Calu3 (cell line): Measurements from ENCODE around the gene MB21D2. TPM values are rescaled to one million over a fixed set of nuclear protein-coding genes. Genes with fewer than 3 reads are reported as not detected.

Experiments used
- BruUV-seq: library from RNA; stranded (reverse); fragments of 400-500 nt; replicated peaks from 2 replicates; lab custom pipeline; 2021; lab: Mats Ljungman, UMichigan
- CTCF ChIA-PET: fragments of 300-600 bp; sonication (Branson Sonifier 250); formaldehyde crosslinking; loops from one replicate; lab custom pipeline; 2022; ENCODE audit warnings: antibody characterized with exemption; lab: Charles Lee
- DNase-seq: peaks from one replicate; pipeline ENCODE4 v3.0.0; 2022
- H3K27ac Mint-ChIP-seq: one replicate; pipeline ENCODE4 v1.8.0; 2022; ENCODE audit warnings: mixed read lengths; ENCODE audit not compliant: unreplicated experiment
- H3K27me3 Mint-ChIP-seq: one replicate; pipeline ENCODE4 v1.8.0; 2022; ENCODE audit warnings: mixed read lengths; ENCODE audit not compliant: unreplicated experiment
- H3K36me3 Mint-ChIP-seq: one replicate; pipeline ENCODE4 v1.8.0; 2022; ENCODE audit warnings: mild to moderate bottlenecking, moderate library complexity, mixed read lengths; ENCODE audit not compliant: insufficient read depth, unreplicated experiment
- H3K4me1 Mint-ChIP-seq: one replicate; pipeline ENCODE4 v1.8.0; 2022; ENCODE audit warnings: mild to moderate bottlenecking, low read depth, mixed read lengths; ENCODE audit not compliant: unreplicated experiment
- H3K4me3 Mint-ChIP-seq: one replicate; pipeline ENCODE4 v1.8.0; 2022; ENCODE audit warnings: mild to moderate bottlenecking, low read depth, moderate library complexity, mixed read lengths; ENCODE audit not compliant: unreplicated experiment
- H3K9me3 Mint-ChIP-seq: one replicate; pipeline ENCODE4 v1.8.0; 2022; ENCODE audit warnings: low read depth, mixed read lengths; ENCODE audit not compliant: unreplicated experiment
- CTCF ChIP-seq: fragments of 200-600 bp; IDR thresholded peaks from one replicate; pipeline ENCODE4 v1.8.0; 2022; ENCODE audit warnings: antibody characterized with exemption; ENCODE audit not compliant: unreplicated experiment
- intact Hi-C: fragments of 100-400 bp; cut with micrococcal nuclease; formaldehyde crosslinking; loops from one replicate; pipeline ENCODE4 v1.10.0; 2022; ENCODE audit not compliant: unreplicated experiment
- total RNA-seq: library from RNA; stranded (reverse); gene quantifications from 2 replicates; pipeline ENCODE4 v1.2.3, GENCODE V29; 2022

Gene MB21D2
- total RNA-seq, 1 experiment from 2014 or later, result 11.9 TPM

DNA sequence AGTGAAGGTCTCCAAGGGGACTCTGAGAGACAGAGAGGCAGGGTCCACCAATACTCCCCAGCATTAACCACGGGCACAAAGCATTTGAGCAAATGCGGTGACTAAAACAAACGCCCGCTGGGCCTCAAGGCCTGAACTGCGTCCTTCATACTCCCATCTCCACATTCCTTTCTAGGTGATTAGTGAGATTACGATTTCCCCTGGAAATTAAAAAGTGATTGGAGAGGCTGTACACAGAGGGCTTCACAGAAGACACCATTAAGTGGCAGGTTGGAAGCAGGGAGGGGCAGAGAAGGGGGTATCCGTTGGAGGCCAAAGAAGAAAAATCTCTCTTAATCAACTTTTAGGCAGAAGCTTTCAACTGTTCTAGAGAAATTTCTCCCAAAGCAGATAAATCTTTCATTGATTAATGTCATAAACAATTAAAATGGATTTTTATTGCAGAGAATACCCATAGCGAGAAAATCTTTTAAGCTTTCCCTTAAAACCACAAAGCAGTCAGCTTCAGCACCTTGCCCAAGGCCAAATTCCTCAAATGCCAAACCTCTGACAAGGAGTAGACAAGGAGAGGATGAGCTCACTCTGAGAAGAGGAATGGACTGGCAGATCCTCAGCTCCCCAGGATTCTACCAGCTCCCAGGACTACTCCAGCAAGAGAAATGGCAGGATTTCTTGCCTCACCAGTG lies 38.2 kb downstream of the MB21D2 start:
- BruUV-seq, result no TSS peak
- CTCF ChIA-PET, result interaction anchor here (0.6 to 1.9 kb wide), 9 partner anchors 9 to 66 kb away, joined by 3 to 12 read pairs (median 3); partner anchors contain the start of gene MB21D2
- no peak for TF ChIP-seq CTCF
- intact Hi-C loops, result loop anchor here (10.0 kb wide), 1 partner anchor 675 kb away; the partner anchor contains the start of gene ATP13A4
- H3K36me3 Mint-ChIP-seq, result peaks cover 9% of the 10 kb centered on the region
- no peaks in the 10 kb centered on the region for H3K9me3 Mint-ChIP-seq
- H3K27me3 Mint-ChIP-seq, result no peaks in the 10 kb centered on the region
- DNase-seq, result peak; percentile 83
- H3K4me1 Mint-ChIP-seq, result peaks cover 31% of the 10 kb centered on the region
- H3K4me3 Mint-ChIP-seq, result peak overlapping the region; percentile 27
- peak overlapping the region; percentile 66 for H3K27ac Mint-ChIP-seq

DNA sequence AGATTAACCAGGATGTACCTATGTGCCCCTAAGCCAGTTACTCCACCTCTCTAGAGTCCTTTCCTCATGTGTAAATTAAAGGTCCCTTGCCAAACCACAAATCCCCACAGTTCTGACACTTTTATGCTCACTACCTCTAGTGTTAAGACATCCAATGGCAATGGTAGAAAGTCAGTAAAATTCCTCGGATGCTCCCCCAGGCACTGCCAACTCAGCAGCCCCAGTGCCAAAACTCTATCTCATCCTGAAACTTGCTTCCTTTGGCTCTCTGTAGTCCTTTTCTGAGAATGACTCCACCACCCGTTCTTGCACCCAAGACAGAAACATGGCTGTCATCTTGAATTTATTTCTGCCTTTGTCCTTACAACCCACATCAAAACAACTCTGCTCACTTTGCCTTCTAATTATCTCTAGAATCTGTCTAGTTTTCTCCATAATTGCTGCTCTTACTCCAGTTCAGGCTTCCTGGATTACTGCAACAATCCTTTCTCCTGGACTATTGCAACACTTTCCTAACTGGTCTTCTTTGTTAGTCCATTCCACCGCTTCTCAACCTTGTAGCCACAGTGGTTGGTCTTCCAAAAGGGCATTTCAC lies 41.6 kb downstream of the MB21D2 start:
- Mint-ChIP-seq H3K36me3 (peaks cover 9% of the 10 kb centered on the region), H3K9me3 (no peaks in the 10 kb centered on the region)

DNA sequence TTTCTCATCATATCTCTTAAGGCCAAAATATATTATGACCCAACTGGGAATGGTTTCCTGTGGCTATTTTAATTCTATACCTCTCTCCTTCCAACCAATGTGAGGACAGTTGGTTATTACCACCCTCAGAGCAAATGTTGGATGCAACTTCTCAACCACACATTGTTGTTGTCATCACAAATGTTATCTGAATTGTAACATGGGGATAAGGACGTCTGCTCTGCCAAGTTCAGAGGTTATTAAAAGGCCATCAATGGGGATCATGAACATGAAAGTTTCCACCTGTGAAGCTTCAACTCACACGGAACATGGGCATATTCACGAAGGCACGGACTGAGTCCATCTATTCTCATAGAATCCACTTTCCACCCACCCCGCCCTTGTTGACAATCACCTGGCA lies 46.8 kb downstream of the MB21D2 start:
- Mint-ChIP-seq H3K27ac (no peak overlapping the region), H3K4me3 (no peak overlapping the region), H3K27me3 (no peaks in the 10 kb centered on the region), H3K36me3 (no peaks in the 10 kb centered on the region), H3K4me1 (peaks cover 2% of the 10 kb centered on the region), H3K9me3 (no peaks in the 10 kb centered on the region)
- CTCF ChIA-PET, result no interaction called here
- no peak for TF ChIP-seq CTCF
- BruUV-seq, result no TSS peak
- no peak for DNase-seq
- intact Hi-C loops, result no loop called here

More for the DNA sequence above, 41.6 kb downstream of the MB21D2 start:
- TF ChIP-seq CTCF, result no peak
- H3K4me3 Mint-ChIP-seq, result no peak overlapping the region
- H3K27me3 Mint-ChIP-seq, result no peaks in the 10 kb centered on the region
- BruUV-seq, result no TSS peak
- CTCF ChIA-PET, result no interaction called here
- H3K4me1 Mint-ChIP-seq, result peaks cover 13% of the 10 kb centered on the region
- DNase-seq, result no peak
- no peak overlapping the region for H3K27ac Mint-ChIP-seq
- intact Hi-C loops, result no loop called here

- Mint-ChIP-seq H3K36me3 (no peaks in the 10 kb centered on the region), H3K4me1 (no peaks in the 10 kb centered on the region), H3K4me3 (no peak overlapping the region), H3K9me3 (no peaks in the 10 kb centered on the region), H3K27me3 (no peaks in the 10 kb centered on the region), H3K27ac (no peak overlapping the region)
- no peak for TF ChIP-seq CTCF
- CTCF ChIA-PET, result interaction anchor here (1.2 kb wide), 1 partner anchor 10 kb away, joined by 3 read pairs; no protein-coding TSS in a partner anchor
- intact Hi-C loops, result no loop called here
- DNase-seq, result no peak
- BruUV-seq, result no TSS peak
Measured at GRCh38 chr3:192869131-192870031, 48.3 kb downstream of the MB21D2 start.
